Mesenchymal stem cell (in vitro differentiated cells and primary cell): ENCODE results near the gene NCOA1.

Experiments
- DNase-seq: peaks from one replicate; pipeline ENCODE4 v3.0.0-alpha.2; 2013
- H2AFZ ChIP-seq: one replicate; pipeline ENCODE4 v1.6.1; 2013; ENCODE audit warnings: low read depth, mild to moderate bottlenecking, control low read depth, inconsistent platforms, low read length, moderate library complexity
- H2AK5ac ChIP-seq: 2 replicates; pipeline ENCODE4 v1.6.1; 2013; ENCODE audit warnings: low read length, moderate library complexity, mild to moderate bottlenecking, inconsistent platforms; ENCODE audit not compliant: severe bottlenecking
- H2BK120ac ChIP-seq: one replicate; pipeline ENCODE4 v1.6.1; 2013; ENCODE audit warnings: low read depth, mild to moderate bottlenecking, inconsistent platforms, low read length, moderate library complexity
- H2BK12ac ChIP-seq, 2 experiments: one replicate each; pipeline ENCODE4 v1.6.1; 2013; ENCODE audit warnings: inconsistent platforms in 2 of 2, low read length in 2 of 2, mild to moderate bottlenecking in 2 of 2, moderate library complexity in 2 of 2, control low read depth in 1 of 2
- H2BK15ac ChIP-seq: one replicate; pipeline ENCODE4 v1.6.1; 2013; ENCODE audit warnings: mild to moderate bottlenecking, low read depth, inconsistent platforms; ENCODE audit not compliant: poor library complexity, severe bottlenecking
- H2BK5ac ChIP-seq: 2 replicates; pipeline ENCODE4 v1.6.1; 2013; ENCODE audit warnings: low read depth, mild to moderate bottlenecking, low read length, control low read depth, inconsistent platforms; ENCODE audit not compliant: poor library complexity, severe bottlenecking
- H3K14ac ChIP-seq, 2 experiments: one replicate each; pipeline ENCODE4 v1.6.1; 2013; ENCODE audit warnings: inconsistent platforms in 2 of 2, low read length in 2 of 2, control low read depth in 1 of 2, mild to moderate bottlenecking in 1 of 2, moderate library complexity in 1 of 2
- H3K18ac ChIP-seq, 2 experiments: one replicate each; pipeline ENCODE4 v1.6.1; 2013; ENCODE audit warnings: inconsistent platforms in 2 of 2, low read length in 2 of 2, control low read depth in 1 of 2, low read depth in 1 of 2, mild to moderate bottlenecking in 1 of 2
- H3K23ac ChIP-seq, 2 experiments: one replicate each; pipeline ENCODE4 v1.6.1; 2013; ENCODE audit warnings: inconsistent platforms in 2 of 2, low read length in 2 of 2, mild to moderate bottlenecking in 2 of 2, moderate library complexity in 2 of 2, control low read depth in 1 of 2
- H3K27ac ChIP-seq: 2 replicates; pipeline ENCODE4 v1.5.1; 2013; ENCODE audit warnings: mild to moderate bottlenecking, moderate library complexity, low read length, control low read depth, inconsistent platforms; ENCODE audit not compliant: poor library complexity, severe bottlenecking
- H3K27me3 ChIP-seq, 2 experiments: 2 replicates each; pipeline versions ENCODE4 v1.6.1 to v1.7.0; 2013; ENCODE audit warnings: low read length in 2 of 2, mild to moderate bottlenecking in 2 of 2, moderate library complexity in 2 of 2, control low read depth in 1 of 2, inconsistent platforms in 1 of 2; ENCODE audit not compliant: control insufficient read depth in 1 of 2, insufficient read depth in 1 of 2
- H3K36me3 ChIP-seq, 2 experiments: 2 replicates each; pipeline versions ENCODE4 v1.6.1 to v1.7.0; 2013; ENCODE audit warnings: low read length in 2 of 2, control low read depth in 1 of 2, inconsistent platforms in 1 of 2, low read depth in 1 of 2, mild to moderate bottlenecking in 1 of 2; ENCODE audit not compliant: insufficient read depth in 2 of 2, control insufficient read depth in 1 of 2
- H3K4ac ChIP-seq, 2 experiments: one replicate each; pipeline ENCODE4 v1.6.1; 2013; ENCODE audit warnings: inconsistent platforms in 2 of 2, low read length in 2 of 2, mild to moderate bottlenecking in 2 of 2, moderate library complexity in 2 of 2, control low read depth in 1 of 2, low read depth in 1 of 2
- H3K4me1 ChIP-seq: 2 replicates; pipeline ENCODE4 v1.6.1; 2013; ENCODE audit warnings: low read depth, low read length, control low read depth; ENCODE audit not compliant: control insufficient read depth, insufficient read depth
- H3K4me2 ChIP-seq: 2 replicates; pipeline ENCODE4 v1.6.1; 2013; ENCODE audit warnings: low read length, mild to moderate bottlenecking, inconsistent platforms; ENCODE audit not compliant: poor library complexity, severe bottlenecking
- H3K4me3 ChIP-seq, 2 experiments: 2 replicates each; pipeline versions ENCODE4 v1.5.1 to v1.7.0; 2013; ENCODE audit warnings: low read length in 2 of 2, mild to moderate bottlenecking in 2 of 2, control low read depth in 1 of 2, low read depth in 1 of 2; ENCODE audit not compliant: insufficient read depth in 1 of 2
- H3K79me1 ChIP-seq: replicated peaks from 2 replicates; pipeline ENCODE4 v1.6.1; 2013; ENCODE audit warnings: mild to moderate bottlenecking, control low read depth, low read length, inconsistent platforms; ENCODE audit not compliant: poor library complexity, severe bottlenecking
- H3K9ac ChIP-seq: 2 replicates; pipeline ENCODE4 v1.7.0; 2013; ENCODE audit warnings: mild to moderate bottlenecking, low read length, moderate library complexity
- H3K9me3 ChIP-seq: 2 replicates; pipeline ENCODE4 v1.7.0; 2013; ENCODE audit warnings: mild to moderate bottlenecking, low read length; ENCODE audit not compliant: control insufficient read depth
- H4K8ac ChIP-seq: one replicate; pipeline ENCODE4 v1.6.1; 2013; ENCODE audit warnings: inconsistent platforms, mild to moderate bottlenecking, low read length, moderate library complexity
- H4K91ac ChIP-seq: one replicate; pipeline ENCODE4 v1.6.1; 2013; ENCODE audit warnings: mild to moderate bottlenecking, low read length, inconsistent platforms
- WGBS: methylation state at CpG from one replicate; pipeline ENCODE4 v1.1.7; 2013; ENCODE audit warnings: mixed read lengths; 5-methylcytosine and 5-hydroxymethylcytosine counted together

Gene NCOA1

GRCh38 chr2:24671230-24671629, 180.2 kb downstream of the NCOA1 start:
- Histone ChIP-seq H3K9me3 (no peaks in the 10 kb centered on the region), H3K23ac (no peak overlapping the region), H4K8ac (no peak overlapping the region), H3K27ac (no peak overlapping the region), H3K4me1 (no peaks in the 10 kb centered on the region), H3K18ac (no peak overlapping the region), H3K4me3 (no peak overlapping the region), H3K9ac (no peak overlapping the region), H2BK15ac (no peak overlapping the region), H3K14ac (no peak overlapping the region), H3K27me3 (no peaks in the 10 kb centered on the region), H2AK5ac (no peak overlapping the region), H2AFZ (no peak overlapping the region), H3K4me2 (no peak overlapping the region), H2BK12ac (no peak overlapping the region), H3K36me3 (peaks cover 0 to 13% of the 10 kb centered on the region in 2 experiments), H3K4ac (no peak overlapping the region), H2BK120ac (no peak overlapping the region), H2BK5ac (no peak overlapping the region), H4K91ac (no peak overlapping the region), H3K79me1 (no peaks in the 10 kb centered on the region)
- DNase-seq, result no peak
- 100% methylated on average over 1 of the region's 1 CpG for WGBS

GRCh38 chr2:24672589-24672988, 181.5 kb downstream of the NCOA1 start:
- H3K27ac ChIP-seq, result no peak overlapping the region
- no peaks in the 10 kb centered on the region for H3K27me3 ChIP-seq
- no peak overlapping the region for H3K4ac ChIP-seq
- H2AFZ ChIP-seq, result no peak overlapping the region
- H3K18ac ChIP-seq, result no peak overlapping the region
- no peak overlapping the region for H2BK120ac ChIP-seq
- no peak overlapping the region for H3K4me3 ChIP-seq
- H4K8ac ChIP-seq, result no peak overlapping the region
- no peak overlapping the region for H4K91ac ChIP-seq
- no peak overlapping the region for H2BK15ac ChIP-seq
- H3K4me1 ChIP-seq, result no peaks in the 10 kb centered on the region
- H3K36me3 ChIP-seq, result peaks cover 0 to 18% of the 10 kb centered on the region in 2 experiments
- no peaks in the 10 kb centered on the region for H3K9me3 ChIP-seq
- no peak overlapping the region for H2BK12ac ChIP-seq
- no peak overlapping the region for H3K14ac ChIP-seq
- DNase-seq, result no peak
- H3K4me2 ChIP-seq, result no peak overlapping the region
- H2AK5ac ChIP-seq, result no peak overlapping the region
- no peak overlapping the region for H3K9ac ChIP-seq
- no peak overlapping the region for H3K23ac ChIP-seq
- no peak overlapping the region for H2BK5ac ChIP-seq
- H3K79me1 ChIP-seq, result no peaks in the 10 kb centered on the region
- 100% methylated on average over 1 of the region's 3 CpGs for WGBS

GRCh38 chr2:24675338-24675737, 184.3 kb downstream of the NCOA1 start:
- H3K4me2 ChIP-seq, result no peak overlapping the region
- no peak for DNase-seq
- no peaks in the 10 kb centered on the region for H3K79me1 ChIP-seq
- no peak overlapping the region for H3K14ac ChIP-seq
- no peak overlapping the region for H3K9ac ChIP-seq
- H3K4ac ChIP-seq, result no peak overlapping the region
- no peak overlapping the region for H2AK5ac ChIP-seq
- H2BK12ac ChIP-seq, result no peak overlapping the region
- no peaks in the 10 kb centered on the region for H3K4me1 ChIP-seq
- no peak overlapping the region for H2BK120ac ChIP-seq
- no peaks in the 10 kb centered on the region for H3K9me3 ChIP-seq
- no peak overlapping the region for H4K91ac ChIP-seq
- no peak overlapping the region for H3K18ac ChIP-seq
- no peak overlapping the region for H4K8ac ChIP-seq
- peaks cover 0 to 26% of the 10 kb centered on the region in 2 experiments for H3K36me3 ChIP-seq
- H3K4me3 ChIP-seq, result no peak overlapping the region
- no peak overlapping the region for H2BK5ac ChIP-seq
- no peak overlapping the region for H2AFZ ChIP-seq
- H2BK15ac ChIP-seq, result no peak overlapping the region
- no peak overlapping the region for H3K27ac ChIP-seq
- H3K27me3 ChIP-seq, result no peaks in the 10 kb centered on the region
- 80% methylated on average over 7 of the region's 7 CpGs for WGBS
- no peak overlapping the region for H3K23ac ChIP-seq

- no peak overlapping the region for H4K91ac ChIP-seq
- H3K36me3 ChIP-seq, result peaks cover 0 to 22% of the 10 kb centered on the region in 2 experiments
- H4K8ac ChIP-seq, result no peak overlapping the region
- no peaks in the 10 kb centered on the region for H3K79me1 ChIP-seq
- H3K27ac ChIP-seq, result no peak overlapping the region
- no peak overlapping the region for H3K4me3 ChIP-seq
- H3K9me3 ChIP-seq, result no peaks in the 10 kb centered on the region
- H2BK15ac ChIP-seq, result no peak overlapping the region
- H3K4ac ChIP-seq, result no peak overlapping the region
- no peak overlapping the region for H2BK5ac ChIP-seq
- DNase-seq, result no peak
- no peak overlapping the region for H3K23ac ChIP-seq
- H3K4me2 ChIP-seq, result no peak overlapping the region
- H2BK120ac ChIP-seq, result no peak overlapping the region
- no peak overlapping the region for H2BK12ac ChIP-seq
- H3K14ac ChIP-seq, result no peak overlapping the region
- no peak overlapping the region for H3K9ac ChIP-seq
- WGBS, result 100% methylated on average over 2 of the region's 4 CpGs
- H2AFZ ChIP-seq, result no peak overlapping the region
- no peaks in the 10 kb centered on the region for H3K27me3 ChIP-seq
- no peak overlapping the region for H2AK5ac ChIP-seq
- H3K4me1 ChIP-seq, result no peaks in the 10 kb centered on the region
- no peak overlapping the region for H3K18ac ChIP-seq
Observed at GRCh38 chr2:24676493-24676892, 185.4 kb downstream of the NCOA1 start.
